ENCODE results near the gene MEGF6.

The MEGF6 gene

GRCh38 chr1:3552176-3552575, 59.1 kb downstream of the MEGF6 start:
- DNase-seq, result no peak

DNA sequence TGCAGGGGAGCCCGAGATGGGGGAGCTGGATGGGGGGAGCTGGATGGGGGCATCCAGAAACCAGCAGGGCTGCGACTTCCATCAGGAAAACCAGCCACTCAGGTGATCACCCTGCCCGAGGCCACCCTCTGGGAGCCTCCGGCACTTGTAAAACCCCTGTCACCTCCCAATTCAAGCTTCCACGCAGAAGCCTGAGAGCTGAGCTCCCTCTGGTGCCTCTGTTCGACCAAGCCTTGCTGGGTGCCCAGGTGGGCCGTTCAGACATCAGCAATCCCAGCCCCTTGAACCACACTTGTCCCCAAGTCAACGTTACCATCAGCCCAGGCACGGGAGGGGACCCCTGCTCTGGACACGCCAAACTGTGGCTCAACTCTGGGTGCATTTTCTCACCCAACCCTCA, 59.6 kb downstream of the MEGF6 start:
- no peak for DNase-seq

DNA sequence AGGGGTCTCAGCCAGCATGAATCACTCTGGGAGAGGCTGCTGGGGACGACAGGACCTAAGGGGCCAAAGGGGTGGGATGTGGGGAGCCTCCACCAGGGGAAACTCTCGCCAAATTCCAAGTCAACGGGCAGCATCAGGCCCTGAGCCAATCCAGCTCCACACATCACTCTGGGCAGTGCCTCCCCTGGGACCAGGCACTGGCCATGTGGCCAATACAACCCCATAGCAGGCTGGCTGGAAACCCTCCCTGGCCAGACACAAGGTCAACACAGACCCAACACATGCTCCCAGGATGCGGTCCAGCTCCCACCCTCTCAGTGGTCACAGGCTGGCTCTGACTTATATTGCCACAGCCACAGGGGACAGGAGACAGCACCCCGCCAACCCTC, 60.0 kb downstream of the MEGF6 start:
- DNase-seq, result no peak

DNA sequence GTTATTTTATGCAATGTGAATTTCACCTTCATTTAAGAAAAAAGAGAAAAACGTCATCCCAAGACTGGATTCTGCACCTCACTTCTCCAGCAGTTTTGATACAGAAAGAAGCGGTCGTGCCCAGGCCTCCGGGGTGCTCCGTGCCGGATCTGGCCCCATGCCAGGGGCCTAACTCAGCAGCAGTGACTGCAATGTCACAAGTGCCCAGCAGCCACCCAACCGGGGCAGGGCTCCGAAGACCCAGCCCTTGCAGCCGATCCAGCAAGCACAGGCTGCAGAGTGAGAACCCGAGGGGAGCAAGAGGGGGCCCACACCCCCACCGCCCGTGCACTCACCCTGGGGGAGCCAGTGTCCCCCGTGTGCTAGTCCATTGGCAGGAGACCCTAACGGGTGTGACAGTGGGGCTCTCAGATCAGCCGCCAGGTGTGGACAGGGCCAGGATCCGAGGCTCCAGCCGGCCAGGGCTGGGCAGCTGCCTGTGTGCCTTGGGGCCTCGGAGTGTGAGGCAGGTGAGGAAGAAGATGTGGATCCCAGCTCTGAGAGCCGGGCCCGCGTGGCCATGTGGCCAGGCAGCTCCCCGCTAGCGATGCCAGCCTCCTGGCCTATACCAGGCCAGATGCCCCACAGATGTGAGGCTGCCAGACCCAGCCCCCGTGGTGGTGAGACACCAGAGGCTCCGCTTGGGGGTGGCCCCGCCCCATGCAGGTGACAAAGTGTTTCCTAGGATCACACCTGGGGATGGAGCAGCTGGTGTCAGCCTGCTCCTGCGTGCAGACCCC, 60.6 kb downstream of the MEGF6 start:
- no peak for DNase-seq

DNA sequence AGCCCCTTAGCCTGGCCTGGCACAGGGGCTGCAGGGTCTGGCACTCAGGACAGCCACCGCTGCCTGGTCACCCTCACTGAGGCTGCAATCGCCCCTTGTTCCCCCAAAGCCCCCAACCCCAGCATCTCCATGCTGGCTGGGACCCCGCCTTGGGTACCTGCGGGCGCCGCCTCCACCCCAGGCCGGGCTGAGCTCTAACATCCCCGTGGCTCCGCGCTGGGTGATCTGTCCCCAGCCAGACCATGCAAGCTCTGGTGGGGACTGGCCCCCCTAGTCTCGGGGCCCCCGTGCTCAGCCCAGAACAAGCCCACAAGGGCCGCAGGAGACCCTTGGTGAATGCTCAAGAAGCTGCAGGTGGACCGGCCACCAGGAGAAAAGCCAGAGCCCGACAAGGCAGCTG, 62.4 kb downstream of the MEGF6 start:
- no peak for DNase-seq

GRCh38 chr1:3548156-3548893, 63.0 kb downstream of the MEGF6 start:
- DNase-seq, result no peak

DNA sequence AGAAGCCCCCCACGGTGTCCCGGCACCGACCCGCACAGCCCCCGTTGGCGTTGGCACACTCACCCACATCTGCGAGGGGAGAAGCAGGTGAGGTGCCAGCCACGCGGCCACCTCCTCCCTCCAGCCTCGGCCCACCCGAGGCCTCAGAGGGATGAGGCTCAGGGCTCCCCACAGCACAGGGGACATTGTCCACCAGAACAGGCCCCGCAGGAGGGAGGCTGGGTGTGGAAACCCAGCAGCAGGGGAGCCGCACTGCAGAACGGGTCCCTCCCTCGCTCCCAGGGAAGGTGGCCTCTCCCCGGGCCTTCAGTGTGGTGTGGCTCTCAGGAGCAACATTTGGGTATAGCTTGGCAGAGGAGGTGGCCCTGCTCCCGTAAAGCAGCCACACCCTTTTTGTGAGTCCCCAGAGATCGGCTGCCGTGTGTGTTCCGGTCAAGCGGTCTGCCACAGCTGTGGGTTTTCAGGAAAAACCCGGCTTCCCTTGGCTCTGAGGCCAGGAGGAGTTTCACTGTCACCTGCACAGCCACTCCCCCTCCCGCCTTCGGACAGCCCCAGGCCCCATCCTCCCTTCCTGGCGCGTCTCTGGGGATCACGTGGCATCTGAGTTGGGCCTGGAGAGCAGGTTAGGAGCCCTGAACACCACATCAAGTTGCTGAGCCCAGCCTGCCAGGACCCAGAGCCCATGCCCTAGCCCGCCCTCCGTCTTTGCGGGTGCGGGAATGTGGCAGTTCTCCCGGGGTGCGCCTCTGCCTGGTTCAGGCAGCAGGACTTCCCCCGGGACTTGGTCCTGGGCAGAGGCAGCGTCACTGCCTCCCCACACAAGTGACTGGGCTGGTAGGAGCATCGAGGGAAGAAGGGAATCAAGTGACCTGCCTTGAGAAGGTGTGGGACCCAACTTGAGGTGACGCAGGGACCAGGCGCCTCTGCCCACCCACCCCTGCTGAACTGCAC, 64.0 kb downstream of the MEGF6 start:
- no peak for DNase-seq

DNA sequence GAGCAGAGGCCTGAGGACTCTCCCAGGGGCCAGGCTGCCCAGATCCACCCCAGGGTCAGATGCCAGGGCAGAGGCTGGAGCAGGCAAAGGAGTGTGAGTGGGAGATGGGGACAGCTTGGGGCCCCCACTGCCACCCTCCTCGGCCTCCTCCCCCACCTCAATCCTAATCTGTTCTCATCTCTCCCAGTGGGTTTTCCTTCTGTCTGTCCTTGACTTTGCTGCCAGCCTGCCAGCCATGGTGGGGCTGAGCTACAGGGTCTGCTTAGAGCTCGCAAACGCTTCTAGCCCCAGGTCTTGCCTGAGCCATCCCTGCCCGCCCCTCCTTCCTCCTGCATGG, 65.3 kb downstream of the MEGF6 start:
- DNase-seq, result no peak

DNA sequence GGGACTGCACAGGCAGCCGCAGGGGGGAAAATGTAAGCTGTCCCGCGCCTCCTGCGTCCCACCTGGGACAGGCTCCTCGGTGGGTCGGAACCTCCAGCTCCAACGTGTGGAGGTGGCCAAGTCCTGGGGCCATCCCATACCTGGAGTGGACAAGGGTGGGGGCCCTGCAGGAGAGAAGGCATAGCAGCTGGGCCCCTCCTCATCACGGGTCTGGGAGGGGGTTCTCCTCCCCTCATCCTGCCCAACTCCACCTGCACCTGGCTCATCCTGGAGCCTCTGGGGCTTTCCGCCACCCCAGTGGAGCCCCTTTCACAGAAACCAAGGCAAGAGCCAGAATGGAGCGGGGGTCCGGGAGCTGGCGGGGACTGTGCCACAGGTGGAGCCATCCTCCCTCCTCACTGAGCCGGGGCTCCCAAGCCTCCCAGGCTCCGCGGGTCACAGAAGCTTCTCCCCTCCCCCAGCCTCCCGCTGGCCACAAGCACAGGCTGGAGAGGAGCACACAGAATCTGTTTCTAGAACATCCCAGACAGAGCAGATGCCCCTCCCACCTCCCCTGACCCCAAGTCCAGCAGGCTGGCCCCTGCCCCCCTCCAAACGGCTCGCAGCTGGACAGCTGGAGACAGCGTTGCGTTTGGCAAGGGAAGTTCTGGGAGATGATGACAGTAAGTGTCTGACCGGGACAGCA, 65.8 kb downstream of the MEGF6 start:
- DNase-seq, result no peak

GRCh38 chr1:3544040-3544977, 67.0 kb downstream of the MEGF6 start:
- DNase-seq, result no peak

DNA sequence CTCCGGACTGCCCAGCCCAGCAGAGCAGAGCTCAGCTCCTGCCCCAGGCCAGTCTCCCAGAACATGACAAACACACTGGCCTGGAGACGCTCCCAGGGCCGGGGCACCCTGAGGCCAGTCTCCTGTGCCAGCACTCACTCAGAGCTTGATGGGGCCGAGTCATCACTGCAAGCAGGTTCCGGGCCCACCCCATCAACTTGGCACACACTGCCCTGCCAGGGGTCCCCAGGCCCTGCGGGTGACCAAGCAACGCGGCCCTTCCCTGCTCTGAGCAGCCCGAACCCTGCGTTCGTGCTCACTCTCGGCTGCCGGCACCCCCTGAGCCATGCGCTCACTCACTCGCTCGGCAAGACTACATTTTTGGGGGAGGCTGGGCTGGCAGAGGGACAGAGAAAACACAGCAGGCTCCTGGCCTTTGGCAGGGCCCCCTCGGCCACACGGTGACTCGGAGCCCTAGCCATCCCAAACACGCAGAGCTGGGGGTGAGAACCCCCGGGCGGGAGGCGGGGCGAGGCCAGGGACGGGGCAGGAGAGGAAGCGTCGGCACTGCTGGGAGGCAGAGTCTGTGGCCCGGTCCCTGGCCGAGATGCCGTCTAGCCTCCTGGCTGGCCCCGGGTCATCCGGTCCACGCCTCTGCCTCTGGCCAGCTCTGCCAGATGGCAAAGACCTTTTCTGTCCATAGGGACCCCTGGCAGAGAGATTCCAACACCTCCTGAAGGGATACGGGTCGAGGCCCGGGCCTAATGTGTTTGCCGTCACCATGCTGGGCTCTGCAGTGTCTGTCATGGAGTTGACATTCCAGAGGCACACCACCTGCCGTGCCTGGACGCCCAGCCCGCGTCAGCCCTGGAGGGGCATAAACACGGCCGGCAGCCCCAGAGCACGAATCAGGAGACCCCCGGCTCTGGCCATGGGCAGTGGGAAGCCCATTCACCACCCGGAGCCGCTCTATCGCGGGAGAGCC, 68.0 kb downstream of the MEGF6 start:
- DNase-seq, result no peak

- DNase-seq, result no peak
Observed at GRCh38 chr1:3542676-3543075, 68.6 kb downstream of the MEGF6 start.

- DNase-seq, result no peak
Observed at GRCh38 chr1:3541936-3542335, 69.4 kb downstream of the MEGF6 start.

- DNase-seq, result no peak
Observed at GRCh38 chr1:3541465-3541864, 69.8 kb downstream of the MEGF6 start.

DNA sequence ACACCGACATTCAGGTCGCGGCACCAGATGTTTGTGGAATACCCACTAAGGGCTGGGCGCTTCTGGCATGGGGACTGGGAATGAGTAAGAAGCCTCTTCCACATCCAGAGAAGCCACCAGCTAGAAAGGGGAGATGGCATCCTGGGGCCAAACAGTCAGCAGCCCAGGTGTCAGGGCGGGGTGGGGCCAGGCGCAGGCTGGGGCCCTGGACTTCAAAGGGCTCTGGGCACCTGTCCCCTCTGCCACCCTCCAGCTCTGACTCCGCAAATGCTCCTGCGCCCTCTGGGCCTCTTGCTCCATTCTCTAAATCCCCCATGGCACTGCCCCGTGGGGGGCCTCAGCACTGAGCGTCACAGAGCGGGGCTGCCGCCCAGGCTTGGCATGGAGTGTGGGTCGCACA, 70.4 kb downstream of the MEGF6 start:
- DNase-seq, result no peak

- no peak for DNase-seq
Observed at GRCh38 chr1:3539707-3540425, 71.4 kb downstream of the MEGF6 start.

DNA sequence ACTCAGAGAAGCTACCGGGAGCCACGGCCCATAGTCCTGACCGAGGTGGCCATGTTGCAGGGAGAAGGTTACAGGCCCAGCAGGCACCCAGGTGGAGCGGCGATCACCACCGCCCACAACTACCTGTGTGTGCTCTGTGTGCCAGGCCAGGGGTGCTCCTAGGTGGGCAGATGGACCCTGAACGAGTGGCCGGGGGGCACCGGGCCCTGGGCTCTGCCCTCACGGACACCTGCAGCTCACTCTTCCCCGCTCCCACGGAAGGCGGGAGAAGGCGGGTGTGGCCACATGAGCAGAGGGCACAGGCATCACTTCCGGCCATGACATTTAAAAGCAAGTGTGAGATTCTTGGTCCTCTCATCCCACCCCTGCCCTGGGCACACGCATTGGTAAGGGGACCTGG, 73.9 kb downstream of the MEGF6 start:
- no peak for DNase-seq

- DNase-seq, result no peak
Observed at GRCh38 chr1:3536420-3537195, 74.7 kb downstream of the MEGF6 start.

DNA sequence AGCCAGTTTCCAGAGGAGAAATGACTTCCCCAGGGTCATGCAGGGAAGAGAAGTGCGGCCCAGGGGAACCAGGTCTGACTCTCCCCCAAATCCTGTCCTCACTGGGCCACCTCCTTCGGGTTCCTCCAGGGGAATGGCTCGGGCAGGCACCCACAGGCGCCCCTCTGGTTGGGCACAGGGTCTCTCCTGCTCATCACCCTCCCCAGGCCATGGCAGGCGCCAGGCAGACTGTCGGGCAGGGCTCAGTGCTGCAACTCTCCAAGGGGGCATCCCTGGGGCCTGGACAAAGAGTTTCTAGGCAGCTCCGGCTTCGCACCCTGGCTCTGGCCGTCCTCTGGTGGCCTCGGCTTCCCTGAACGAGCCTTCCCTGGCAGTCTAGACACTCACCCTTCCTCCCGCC, 75.6 kb downstream of the MEGF6 start:
- DNase-seq, result no peak

All from NCI-H446 treated with DMSO at 0.1 percent for 48 hours (cell line).